ENCODE measurements around the gene MCRS1.

Gene MCRS1

GRCh38 chr12:49554266-49554665 lies 13.7 kb downstream of the MCRS1 start:
- no peak for DNase-seq

GRCh38 chr12:49553512-49554088 lies 14.3 kb downstream of the MCRS1 start:
- peak; percentile 16 for DNase-seq

GRCh38 chr12:49552899-49553298 lies 15.0 kb downstream of the MCRS1 start:
- DNase-seq = no peak

- no peak for DNase-seq
Measured at GRCh38 chr12:49552425-49552824, 15.5 kb downstream of the MCRS1 start.

- DNase-seq = no peak
Measured at GRCh38 chr12:49552014-49552413, 15.9 kb downstream of the MCRS1 start.

GRCh38 chr12:49550693-49551252 lies 17.2 kb downstream of the MCRS1 start:
- DNase-seq = no peak

- no peak for DNase-seq
Measured at GRCh38 chr12:49549735-49550692, 17.9 kb downstream of the MCRS1 start.

GRCh38 chr12:49548822-49549648 lies 18.9 kb downstream of the MCRS1 start:
- no peak for DNase-seq

GRCh38 chr12:49548481-49548821 lies 19.5 kb downstream of the MCRS1 start:
- DNase-seq = no peak

GRCh38 chr12:49547090-49547690 lies 20.8 kb downstream of the MCRS1 start:
- DNase-seq = no peak

GRCh38 chr12:49546481-49546880 lies 21.5 kb downstream of the MCRS1 start:
- DNase-seq = no peak

- no peak for DNase-seq
Measured at GRCh38 chr12:49545815-49546214, 22.1 kb downstream of the MCRS1 start.

- no peak for DNase-seq
Measured at GRCh38 chr12:49543914-49544815, 23.8 kb downstream of the MCRS1 start.

- DNase-seq = no peak
Measured at GRCh38 chr12:49543221-49543913, 24.6 kb downstream of the MCRS1 start.

- DNase-seq = no peak
Measured at GRCh38 chr12:49542592-49543160, 25.3 kb downstream of the MCRS1 start.

- DNase-seq = no peak
Measured at GRCh38 chr12:49541911-49542505, 25.9 kb downstream of the MCRS1 start.

GRCh38 chr12:49541140-49541861 lies 26.6 kb downstream of the MCRS1 start:
- DNase-seq = no peak

GRCh38 chr12:49540229-49541139 lies 27.5 kb downstream of the MCRS1 start:
- no peak for DNase-seq

All from NCI-H524 treated with DMSO at 0.1 percent for 48 hours (cell line).